ENCODE data around the gene MBNL3. TPM values are rescaled to one million over a fixed set of nuclear protein-coding genes. Genes with fewer than 3 reads are reported as not detected.

MBNL3 gene
- total RNA-seq, 2 donors from 2014 or later, result 3.5 to 8.1 TPM

DNA sequence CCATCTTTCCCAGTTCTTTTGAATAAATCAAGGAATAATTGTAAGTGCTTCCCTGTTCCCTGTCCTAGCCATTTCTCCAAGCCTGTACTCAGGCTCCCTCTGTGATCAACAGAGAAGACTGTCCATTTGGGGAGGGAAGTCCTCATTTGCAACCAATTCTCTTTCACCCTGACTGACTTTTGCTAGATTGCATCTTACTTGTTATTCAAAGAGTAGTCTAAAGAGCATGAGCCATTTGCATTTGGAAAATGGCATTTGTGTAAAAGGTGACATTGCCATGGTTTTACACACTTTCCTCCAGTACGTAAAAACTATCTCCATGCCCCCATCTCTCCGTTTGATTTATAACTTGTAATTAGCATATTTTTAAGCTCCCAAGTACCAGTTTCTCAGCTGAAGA, 110.6 kb downstream of the MBNL3 start:
- ATAC-seq (ENCODE audit: insufficient number of reproducible peaks, low FRiP score, low read depth), result no peak
- DNase-seq (ENCODE audit: low spot score), result no peak
- Histone ChIP-seq H3K9me3 (no peaks in the 10 kb centered on the region), H3K4me1 (ENCODE audit: control insufficient read depth in 1 of 2, low read depth in 2 of 2) (no peaks in the 10 kb centered on the region), H3K4me3 (no peak overlapping the region), H3K27ac (no peak overlapping the region), H3K27me3 (replicated peaks; ENCODE audit: insufficient read depth) (no peaks in the 10 kb centered on the region), H3K36me3 (no peaks in the 10 kb centered on the region)
- TF ChIP-seq, protein P1, sequence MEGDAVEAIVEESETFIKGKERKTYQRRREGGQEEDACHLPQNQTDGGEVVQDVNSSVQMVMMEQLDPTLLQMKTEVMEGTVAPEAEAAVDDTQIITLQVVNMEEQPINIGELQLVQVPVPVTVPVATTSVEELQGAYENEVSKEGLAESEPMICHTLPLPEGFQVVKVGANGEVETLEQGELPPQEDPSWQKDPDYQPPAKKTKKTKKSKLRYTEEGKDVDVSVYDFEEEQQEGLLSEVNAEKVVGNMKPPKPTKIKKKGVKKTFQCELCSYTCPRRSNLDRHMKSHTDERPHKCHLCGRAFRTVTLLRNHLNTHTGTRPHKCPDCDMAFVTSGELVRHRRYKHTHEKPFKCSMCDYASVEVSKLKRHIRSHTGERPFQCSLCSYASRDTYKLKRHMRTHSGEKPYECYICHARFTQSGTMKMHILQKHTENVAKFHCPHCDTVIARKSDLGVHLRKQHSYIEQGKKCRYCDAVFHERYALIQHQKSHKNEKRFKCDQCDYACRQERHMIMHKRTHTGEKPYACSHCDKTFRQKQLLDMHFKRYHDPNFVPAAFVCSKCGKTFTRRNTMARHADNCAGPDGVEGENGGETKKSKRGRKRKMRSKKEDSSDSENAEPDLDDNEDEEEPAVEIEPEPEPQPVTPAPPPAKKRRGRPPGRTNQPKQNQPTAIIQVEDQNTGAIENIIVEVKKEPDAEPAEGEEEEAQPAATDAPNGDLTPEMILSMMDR (IDR thresholded peaks at IDR 0.05), result no peak

DNA sequence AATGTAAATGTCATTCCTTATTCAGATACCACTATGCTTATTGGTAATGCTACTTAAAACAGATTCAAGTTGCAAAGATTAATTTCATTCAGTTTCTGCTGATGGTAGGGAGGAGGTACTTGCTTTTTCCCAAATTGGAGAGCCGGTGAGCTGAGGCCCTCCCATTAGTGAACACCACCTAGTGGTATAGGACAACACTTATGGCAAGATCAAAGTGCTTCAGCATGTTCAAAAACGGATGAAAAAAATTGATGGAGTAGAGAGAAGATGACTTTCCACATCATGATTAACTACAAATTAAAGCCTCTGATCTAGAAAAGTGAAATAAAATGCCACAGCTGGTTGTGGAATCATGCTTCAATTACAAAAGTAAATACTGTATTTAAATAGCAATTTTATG, 112.9 kb downstream of the MBNL3 start:
- TF ChIP-seq, protein P1 (IDR thresholded peaks at IDR 0.05), result no peak
- ATAC-seq (ENCODE audit: insufficient number of reproducible peaks, low FRiP score, low read depth), result no peak
- no peaks in the 10 kb centered on the region for H3K27me3 ChIP-seq (replicated peaks; ENCODE audit: insufficient read depth)

DNA sequence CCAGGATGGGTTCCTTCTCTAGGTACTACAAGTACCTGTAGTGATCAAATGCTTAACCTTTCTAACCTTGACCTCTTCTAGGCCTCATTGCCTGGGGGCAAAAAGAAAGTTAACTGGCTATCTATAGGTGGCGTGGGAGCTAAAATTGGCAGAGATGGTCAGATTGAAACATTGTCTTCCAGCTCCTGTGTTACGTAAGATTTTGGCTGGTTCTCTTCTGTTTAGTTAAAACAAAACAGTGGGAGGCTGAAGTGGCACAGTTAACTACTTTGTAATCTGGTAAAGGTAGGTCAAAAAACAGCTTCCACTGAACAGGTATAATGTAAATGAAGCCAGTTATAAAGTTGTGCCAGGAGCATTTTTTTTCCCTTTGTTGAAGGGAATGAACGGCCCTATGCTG, 115.2 kb downstream of the MBNL3 start:
- Histone ChIP-seq H3K4me3 (no peak overlapping the region), H3K36me3 (no peaks in the 10 kb centered on the region), H3K4me1 (ENCODE audit: control insufficient read depth in 1 of 2, low read depth in 2 of 2) (no peaks in the 10 kb centered on the region), H3K9me3 (no peaks in the 10 kb centered on the region), H3K27ac (no peak overlapping the region), H3K27me3 (replicated peaks; ENCODE audit: insufficient read depth) (no peaks in the 10 kb centered on the region)
- no peak for ATAC-seq (ENCODE audit: insufficient number of reproducible peaks, low FRiP score, low read depth)
- no peak for DNase-seq (ENCODE audit: low spot score)
- TF ChIP-seq, protein P1 (IDR thresholded peaks at IDR 0.05), result no peak

More for the DNA sequence above, 112.9 kb downstream of the MBNL3 start:
- no peaks in the 10 kb centered on the region for H3K4me1 ChIP-seq (ENCODE audit: control insufficient read depth in 1 of 2, low read depth in 2 of 2)
- no peak overlapping the region for H3K27ac ChIP-seq
- no peaks in the 10 kb centered on the region for H3K36me3 ChIP-seq
- no peak overlapping the region for H3K4me3 ChIP-seq
- H3K9me3 ChIP-seq, result no peaks in the 10 kb centered on the region
- DNase-seq (ENCODE audit: low spot score), result no peak

DNA sequence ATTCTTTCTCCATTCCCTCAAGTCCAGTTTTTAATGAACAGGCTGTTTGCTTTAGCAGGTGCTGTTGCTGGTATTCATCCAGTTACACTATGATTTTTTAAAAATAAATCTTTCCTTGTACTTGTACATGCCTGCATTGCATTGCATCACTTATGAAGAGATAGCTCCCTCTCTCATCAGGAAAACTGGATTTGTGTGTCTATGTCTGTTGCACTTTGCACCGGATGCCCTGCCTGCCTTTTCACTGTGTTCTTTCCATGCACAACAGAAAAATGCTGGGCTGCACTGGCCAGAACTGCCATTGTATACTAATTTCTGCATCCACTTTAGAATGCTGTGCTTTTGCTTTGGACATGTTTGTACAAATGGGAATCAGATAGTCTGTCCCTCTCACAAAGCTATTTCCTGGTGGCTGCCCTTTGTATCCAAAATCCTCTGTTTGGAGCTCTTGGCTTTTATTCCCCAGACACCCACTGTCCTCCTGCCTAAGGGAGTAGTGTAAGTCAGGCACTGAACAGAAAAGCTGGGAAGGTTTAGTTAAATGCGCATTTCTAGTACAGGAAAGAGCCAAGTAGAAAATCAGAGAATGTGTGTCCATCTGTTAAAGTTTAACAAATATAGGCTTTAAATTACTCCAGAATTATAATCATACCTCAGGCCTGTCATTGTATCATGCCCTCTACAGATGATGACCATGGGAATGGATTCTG, 119.1 kb downstream of the MBNL3 start:
- H3K4me1 ChIP-seq (ENCODE audit: control insufficient read depth in 1 of 2, low read depth in 2 of 2), result no peaks in the 10 kb centered on the region
- DNase-seq (ENCODE audit: low spot score), result no peak
- no peaks in the 10 kb centered on the region for H3K9me3 ChIP-seq
- H3K27me3 ChIP-seq (replicated peaks; ENCODE audit: insufficient read depth), result no peaks in the 10 kb centered on the region
- no peak overlapping the region for H3K4me3 ChIP-seq
- H3K27ac ChIP-seq, result no peak overlapping the region
- no peaks in the 10 kb centered on the region for H3K36me3 ChIP-seq
- TF ChIP-seq, protein P1 (IDR thresholded peaks at IDR 0.05), result no peak
- no peak for ATAC-seq (ENCODE audit: insufficient number of reproducible peaks, low FRiP score, low read depth)

DNA sequence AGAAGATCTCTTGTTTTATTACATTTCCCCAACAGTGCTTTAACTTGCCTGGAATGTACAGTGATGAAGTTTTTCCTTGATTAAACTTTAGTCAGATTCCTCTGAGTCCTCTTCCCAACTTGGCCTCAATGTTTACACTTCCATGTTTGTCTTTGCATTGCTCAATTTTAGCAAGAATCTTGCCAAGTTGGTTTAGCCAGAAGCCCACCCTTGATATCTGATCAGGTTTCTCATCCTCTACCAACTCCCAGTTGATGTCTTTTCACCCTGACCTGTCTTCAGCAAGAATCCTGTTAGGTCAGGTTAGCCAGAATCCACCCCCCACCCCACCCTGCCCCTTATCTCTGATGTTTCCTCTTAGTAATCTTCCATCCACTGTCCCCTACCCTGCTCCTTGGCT, 120.9 kb downstream of the MBNL3 start:
- TF ChIP-seq, protein P1 (IDR thresholded peaks at IDR 0.05), result no peak
- H3K27me3 ChIP-seq (replicated peaks; ENCODE audit: insufficient read depth), result no peaks in the 10 kb centered on the region
- no peak overlapping the region for H3K27ac ChIP-seq
- no peak overlapping the region for H3K4me3 ChIP-seq
- H3K36me3 ChIP-seq, result no peaks in the 10 kb centered on the region
- no peak for ATAC-seq (ENCODE audit: insufficient number of reproducible peaks, low FRiP score, low read depth)
- no peaks in the 10 kb centered on the region for H3K9me3 ChIP-seq
- no peak for DNase-seq (ENCODE audit: low spot score)
- no peaks in the 10 kb centered on the region for H3K4me1 ChIP-seq (ENCODE audit: control insufficient read depth in 1 of 2, low read depth in 2 of 2)

All from thoracic aorta (tissue), 2 donors.